Loucy (cell line): ENCODE data around the gene BCAR3.

ENCODE experiments used
- H2AFZ ChIP-seq: fragments of 200-600 bp; sonication (generic); 2 replicates; pipeline ENCODE4 v1.6.0; 2016; ENCODE audit warnings: antibody characterized with exemption, mild to moderate bottlenecking, low read length, moderate library complexity
- H3F3A ChIP-seq: fragments of 200-600 bp; 2 replicates; pipeline ENCODE4 v1.6.0; 2016; ENCODE audit warnings: antibody characterized with exemption, low read depth, mild to moderate bottlenecking
- H3K27me3 ChIP-seq: fragments of 200-600 bp; sonication (generic); 2 replicates; pipeline ENCODE4 v1.6.1; 2014; ENCODE audit warnings: low read length, mild to moderate bottlenecking; ENCODE audit not compliant: insufficient read depth, poor library complexity, severe bottlenecking
- H3K36me3 ChIP-seq: fragments of 200-600 bp; sonication (generic); 2 replicates; pipeline ENCODE4 v1.6.1; 2016; ENCODE audit warnings: low read length; ENCODE audit not compliant: insufficient read depth
- H3K4me1 ChIP-seq: fragments of 200-600 bp; sonication (generic); 2 replicates; pipeline ENCODE4 v1.5.1; 2014; ENCODE audit warnings: low read length, mild to moderate bottlenecking; ENCODE audit not compliant: insufficient read depth, poor library complexity, severe bottlenecking
- H3K4me2 ChIP-seq: fragments of 200-600 bp; sonication (generic); 2 replicates; pipeline ENCODE4 v1.6.0; 2014; ENCODE audit warnings: antibody characterized with exemption, low read length, low read depth, mild to moderate bottlenecking; ENCODE audit not compliant: poor library complexity, severe bottlenecking
- H3K4me3 ChIP-seq: fragments of 200-600 bp; sonication (generic); 2 replicates; pipeline ENCODE4 v1.5.1; 2014; ENCODE audit warnings: low read length, mild to moderate bottlenecking, mixed read lengths; ENCODE audit not compliant: poor library complexity, severe bottlenecking
- H3K79me2 ChIP-seq: fragments of 200-600 bp; sonication (generic); 2 replicates; pipeline ENCODE4 v1.6.1; 2014; ENCODE audit warnings: low read length; ENCODE audit not compliant: insufficient read depth
- H3K9ac ChIP-seq: fragments of 200-600 bp; sonication (generic); 2 replicates; pipeline ENCODE4 v1.6.0; 2014; ENCODE audit warnings: mild to moderate bottlenecking, low read depth, low read length, moderate library complexity; ENCODE audit not compliant: poor library complexity, severe bottlenecking
- H3K9me2 ChIP-seq: fragments of 200-600 bp; sonication (generic); replicated peaks from 2 replicates; pipeline ENCODE4 v1.6.1; 2016; ENCODE audit warnings: low read depth, low read length, mixed read lengths
- H3K9me3 ChIP-seq: fragments of 200-600 bp; sonication (generic); 2 replicates; pipeline ENCODE4 v1.6.1; 2014; ENCODE audit warnings: mild to moderate bottlenecking, antibody characterized with exemption, low read length, low read depth; ENCODE audit not compliant: insufficient read depth
- H4K20me1 ChIP-seq: fragments of 200-600 bp; sonication (generic); 2 replicates; pipeline ENCODE4 v1.6.0; 2014; ENCODE audit warnings: antibody characterized with exemption, low read length, mild to moderate bottlenecking; ENCODE audit not compliant: insufficient read depth, poor library complexity, severe bottlenecking
- CTCF ChIP-seq: fragments of 200-600 bp; sonication (generic); conservative IDR thresholded peaks from 2 replicates; pipeline ENCODE4 v1.5.1; 2014; ENCODE audit warnings: mild to moderate bottlenecking, antibody characterized with exemption, low read length
- EZH2phosphoT487 ChIP-seq: fragments of 200-600 bp; IDR thresholded peaks from 2 replicates; pipeline ENCODE4 v1.6.1; 2018; ENCODE audit warnings: antibody characterized with exemption, mild to moderate bottlenecking, moderate library complexity, borderline replicate concordance

BCAR3 gene

GRCh38 chr1:93705892-93706500 lies 24.4 kb upstream of the BCAR3 start:
- no peaks in the 10 kb centered on the region for H3K9me3 ChIP-seq
- no peaks in the 10 kb centered on the region for H4K20me1 ChIP-seq
- H3K79me2 ChIP-seq: no peaks in the 10 kb centered on the region
- H3K9me2 ChIP-seq: no peaks in the 10 kb centered on the region
- H3K36me3 ChIP-seq: no peaks in the 10 kb centered on the region
- peaks cover 12% of the 10 kb centered on the region for H3K27me3 ChIP-seq
- H2AFZ ChIP-seq: no peak overlapping the region
- H3K4me1 ChIP-seq: peaks cover 11% of the 10 kb centered on the region
- no peak overlapping the region for H3K4me2 ChIP-seq
- no peak overlapping the region for H3K9ac ChIP-seq
- H3F3A ChIP-seq: no peaks in the 10 kb centered on the region
- H3K4me3 ChIP-seq: no peak overlapping the region
- no peak for TF ChIP-seq CTCF
- no peak for TF ChIP-seq EZH2phosphoT487

DNA sequence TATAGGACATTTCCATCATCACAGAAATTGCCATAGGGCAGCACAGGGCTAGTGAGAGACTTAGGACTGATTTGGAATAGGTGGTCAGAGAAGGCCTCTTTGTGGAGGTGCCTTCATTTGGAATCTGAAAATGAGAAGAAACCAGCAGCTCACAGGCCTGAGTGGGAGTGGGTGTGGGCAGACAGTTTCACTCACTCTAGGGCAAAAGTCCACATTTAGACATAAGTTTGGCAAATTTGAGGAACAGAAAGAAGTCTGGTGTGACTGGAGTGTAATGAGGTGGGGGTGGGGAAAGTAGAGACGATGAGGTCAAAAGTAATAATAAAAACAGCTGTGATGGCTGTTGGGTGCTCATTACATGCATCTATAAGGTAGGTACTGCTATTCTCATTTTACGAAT lies 22.4 kb upstream of the BCAR3 start:
- Histone ChIP-seq H3K36me3 (no peaks in the 10 kb centered on the region), H2AFZ (no peak overlapping the region), H3K9me2 (no peaks in the 10 kb centered on the region), H3K4me3 (no peak overlapping the region), H4K20me1 (no peaks in the 10 kb centered on the region), H3K9me3 (no peaks in the 10 kb centered on the region), H3K9ac (no peak overlapping the region), H3F3A (no peaks in the 10 kb centered on the region), H3K4me1 (peaks cover 8% of the 10 kb centered on the region), H3K27me3 (no peaks in the 10 kb centered on the region), H3K79me2 (no peaks in the 10 kb centered on the region), H3K4me2 (no peak overlapping the region)
- TF ChIP-seq EZH2phosphoT487 (no peak), CTCF (no peak)

- no peaks in the 10 kb centered on the region for H4K20me1 ChIP-seq
- no peak for TF ChIP-seq EZH2phosphoT487
- TF ChIP-seq CTCF: no peak
- H3K9me2 ChIP-seq: no peaks in the 10 kb centered on the region
- no peaks in the 10 kb centered on the region for H3F3A ChIP-seq
- no peaks in the 10 kb centered on the region for H3K36me3 ChIP-seq
- no peaks in the 10 kb centered on the region for H3K27me3 ChIP-seq
- no peaks in the 10 kb centered on the region for H3K79me2 ChIP-seq
- no peak overlapping the region for H3K9ac ChIP-seq
- H3K4me3 ChIP-seq: no peak overlapping the region
- H3K4me2 ChIP-seq: no peak overlapping the region
- H2AFZ ChIP-seq: no peak overlapping the region
- H3K9me3 ChIP-seq: no peaks in the 10 kb centered on the region
- H3K4me1 ChIP-seq: peaks cover 4% of the 10 kb centered on the region
Measured at GRCh38 chr1:93703643-93704042, 22.0 kb upstream of the BCAR3 start.
